ENCODE measurements around the gene ADAMTS10. TPM values are rescaled to one million over a fixed set of nuclear protein-coding genes. Genes with fewer than 3 reads are reported as not detected.

ADAMTS10 gene
- total and polyA plus RNA-seq, 2 of the 13 experiments (the other 11 are each of a cell fraction or from before 2014, with no cell fraction given), result 0.49 to 1.7 TPM

GRCh38 chr19:8580710-8581281, 29.7 kb downstream of the ADAMTS10 start (continued):
- TF ChIP-seq, protein P1, sequence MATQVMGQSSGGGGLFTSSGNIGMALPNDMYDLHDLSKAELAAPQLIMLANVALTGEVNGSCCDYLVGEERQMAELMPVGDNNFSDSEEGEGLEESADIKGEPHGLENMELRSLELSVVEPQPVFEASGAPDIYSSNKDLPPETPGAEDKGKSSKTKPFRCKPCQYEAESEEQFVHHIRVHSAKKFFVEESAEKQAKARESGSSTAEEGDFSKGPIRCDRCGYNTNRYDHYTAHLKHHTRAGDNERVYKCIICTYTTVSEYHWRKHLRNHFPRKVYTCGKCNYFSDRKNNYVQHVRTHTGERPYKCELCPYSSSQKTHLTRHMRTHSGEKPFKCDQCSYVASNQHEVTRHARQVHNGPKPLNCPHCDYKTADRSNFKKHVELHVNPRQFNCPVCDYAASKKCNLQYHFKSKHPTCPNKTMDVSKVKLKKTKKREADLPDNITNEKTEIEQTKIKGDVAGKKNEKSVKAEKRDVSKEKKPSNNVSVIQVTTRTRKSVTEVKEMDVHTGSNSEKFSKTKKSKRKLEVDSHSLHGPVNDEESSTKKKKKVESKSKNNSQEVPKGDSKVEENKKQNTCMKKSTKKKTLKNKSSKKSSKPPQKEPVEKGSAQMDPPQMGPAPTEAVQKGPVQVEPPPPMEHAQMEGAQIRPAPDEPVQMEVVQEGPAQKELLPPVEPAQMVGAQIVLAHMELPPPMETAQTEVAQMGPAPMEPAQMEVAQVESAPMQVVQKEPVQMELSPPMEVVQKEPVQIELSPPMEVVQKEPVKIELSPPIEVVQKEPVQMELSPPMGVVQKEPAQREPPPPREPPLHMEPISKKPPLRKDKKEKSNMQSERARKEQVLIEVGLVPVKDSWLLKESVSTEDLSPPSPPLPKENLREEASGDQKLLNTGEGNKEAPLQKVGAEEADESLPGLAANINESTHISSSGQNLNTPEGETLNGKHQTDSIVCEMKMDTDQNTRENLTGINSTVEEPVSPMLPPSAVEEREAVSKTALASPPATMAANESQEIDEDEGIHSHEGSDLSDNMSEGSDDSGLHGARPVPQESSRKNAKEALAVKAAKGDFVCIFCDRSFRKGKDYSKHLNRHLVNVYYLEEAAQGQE (IDR thresholded peaks at IDR 0.05; ENCODE audit: borderline replicate concordance in 1 of 2, low read depth in 1 of 2, low read length in 2 of 2), result no peak
- TF ChIP-seq ZNF577 (CRISPR knock-in tag; IDR thresholded peaks at IDR 0.05; ENCODE audit: borderline replicate concordance, low read depth) (no peak), PREB (CRISPR knock-in tag; IDR thresholded peaks at IDR 0.05) (no peak), PHB2 (IDR thresholded peaks at IDR 0.05; ENCODE audit: partially characterized antibody) (no peak), HOXA3 (CRISPR knock-in tag; IDR thresholded peaks at IDR 0.05) (peak; percentile 44; the same call in 1 of the 2 replicates), ETV6 (CRISPR knock-in tag; conservative IDR thresholded peaks at IDR 0.05) (no peak), ZNF296 (CRISPR knock-in tag; conservative IDR thresholded peaks at IDR 0.05) (no peak), SP5 (CRISPR knock-in tag; IDR thresholded peaks at IDR 0.05; ENCODE audit: borderline replicate concordance, low read depth) (no peak), PCBP1 (IDR thresholded peaks at IDR 0.05; ENCODE audit: borderline replicate concordance, low read depth, low read length) (no peak), BORCS8-MEF2B (CRISPR knock-in tag; IDR thresholded peaks at IDR 0.05) (0 out of 2 replicates have a peak, but pooled peaks have one; percentile 37), PHF8 (CRISPR knock-in tag; IDR thresholded peaks at IDR 0.05) (no peak), ZNF124 (CRISPR knock-in tag; IDR thresholded peaks at IDR 0.05) (no peak), SMYD3 (CRISPR knock-in tag; IDR thresholded peaks at IDR 0.05) (no peak), ZNF367 (CRISPR knock-in tag; IDR thresholded peaks at IDR 0.05; ENCODE audit: borderline replicate concordance) (no peak), ZNF337 (CRISPR knock-in tag; IDR thresholded peaks at IDR 0.05; ENCODE audit: borderline replicate concordance, low read depth) (no peak), ZNF672 (CRISPR knock-in tag; IDR thresholded peaks at IDR 0.05) (no peak), FOXJ3 (CRISPR knock-in tag; IDR thresholded peaks at IDR 0.05; ENCODE audit: borderline replicate concordance) (no peak), E2F2 (CRISPR knock-in tag; IDR thresholded peaks at IDR 0.05; ENCODE audit: borderline replicate concordance) (no peak), TCF7 (IDR thresholded peaks at IDR 0.05; ENCODE audit: low read depth) (no peak), ZNF562 (CRISPR knock-in tag; IDR thresholded peaks at IDR 0.05; ENCODE audit: borderline replicate concordance) (no peak), FOXK2 (IDR thresholded peaks at IDR 0.05) (no peak)
- TF ChIP-seq, protein P2, sequence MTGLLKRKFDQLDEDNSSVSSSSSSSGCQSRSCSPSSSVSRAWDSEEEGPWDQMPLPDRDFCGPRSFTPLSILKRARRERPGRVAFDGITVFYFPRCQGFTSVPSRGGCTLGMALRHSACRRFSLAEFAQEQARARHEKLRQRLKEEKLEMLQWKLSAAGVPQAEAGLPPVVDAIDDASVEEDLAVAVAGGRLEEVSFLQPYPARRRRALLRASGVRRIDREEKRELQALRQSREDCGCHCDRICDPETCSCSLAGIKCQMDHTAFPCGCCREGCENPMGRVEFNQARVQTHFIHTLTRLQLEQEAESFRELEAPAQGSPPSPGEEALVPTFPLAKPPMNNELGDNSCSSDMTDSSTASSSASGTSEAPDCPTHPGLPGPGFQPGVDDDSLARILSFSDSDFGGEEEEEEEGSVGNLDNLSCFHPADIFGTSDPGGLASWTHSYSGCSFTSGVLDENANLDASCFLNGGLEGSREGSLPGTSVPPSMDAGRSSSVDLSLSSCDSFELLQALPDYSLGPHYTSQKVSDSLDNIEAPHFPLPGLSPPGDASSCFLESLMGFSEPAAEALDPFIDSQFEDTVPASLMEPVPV (CRISPR knock-in tag; IDR thresholded peaks at IDR 0.05), result no peak; the same call in 1 of the 2 replicates
- TF ChIP-seq, protein P3, sequence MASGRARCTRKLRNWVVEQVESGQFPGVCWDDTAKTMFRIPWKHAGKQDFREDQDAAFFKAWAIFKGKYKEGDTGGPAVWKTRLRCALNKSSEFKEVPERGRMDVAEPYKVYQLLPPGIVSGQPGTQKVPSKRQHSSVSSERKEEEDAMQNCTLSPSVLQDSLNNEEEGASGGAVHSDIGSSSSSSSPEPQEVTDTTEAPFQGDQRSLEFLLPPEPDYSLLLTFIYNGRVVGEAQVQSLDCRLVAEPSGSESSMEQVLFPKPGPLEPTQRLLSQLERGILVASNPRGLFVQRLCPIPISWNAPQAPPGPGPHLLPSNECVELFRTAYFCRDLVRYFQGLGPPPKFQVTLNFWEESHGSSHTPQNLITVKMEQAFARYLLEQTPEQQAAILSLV (CRISPR knock-in tag; IDR thresholded peaks at IDR 0.05; ENCODE audit: borderline replicate concordance), result no peak

Measured in HepG2 (cell line).